Kidney tubule cell (primary cell): Measurements from ENCODE around the gene SHROOM4.
A peak's percentile ranks its signal among the peaks of the same experiment; 100 is the strongest.

Source experiments
- DNase-seq: peaks from one replicate; pipeline ENCODE4 v3.0.0-alpha.2; 2018; ENCODE audit warnings: low spot score

The SHROOM4 gene

GRCh38 chrX:50615570-50616158, 198.3 kb downstream of the SHROOM4 start:
- no peak for DNase-seq

GRCh38 chrX:50614460-50614859, 199.5 kb downstream of the SHROOM4 start:
- DNase-seq: no peak

- DNase-seq: no peak
Observed at GRCh38 chrX:50613846-50614245, 200.1 kb downstream of the SHROOM4 start.

- peak; percentile 20 for DNase-seq
Observed at GRCh38 chrX:50609796-50610195, 204.2 kb downstream of the SHROOM4 start.

- DNase-seq: no peak
Observed at GRCh38 chrX:50606300-50606950, 207.6 kb downstream of the SHROOM4 start.

GRCh38 chrX:50596056-50596455, 217.9 kb downstream of the SHROOM4 start:
- no peak for DNase-seq

GRCh38 chrX:50594788-50595187, 219.2 kb downstream of the SHROOM4 start:
- DNase-seq: no peak

GRCh38 chrX:50586980-50587379, 227.0 kb downstream of the SHROOM4 start:
- DNase-seq: no peak

GRCh38 chrX:50586407-50586806, 227.6 kb downstream of the SHROOM4 start:
- DNase-seq: no peak

- no peak for DNase-seq
Observed at GRCh38 chrX:50581405-50581804, 232.6 kb downstream of the SHROOM4 start.

GRCh38 chrX:50579955-50580354, 234.0 kb downstream of the SHROOM4 start:
- DNase-seq: peak; percentile 67

- no peak for DNase-seq
Observed at GRCh38 chrX:50577326-50577725, 236.7 kb downstream of the SHROOM4 start.

- DNase-seq: no peak
Observed at GRCh38 chrX:50567636-50568035, 246.4 kb downstream of the SHROOM4 start.

GRCh38 chrX:50565718-50566117, 248.3 kb downstream of the SHROOM4 start:
- DNase-seq: no peak
